ENCODE results near the gene NRCAM.

- TF ChIP-seq POLR2A (IDR thresholded peaks at IDR 0.05; ENCODE audit: low read length) (no peak), GATA1 (IDR thresholded peaks at IDR 0.05; ENCODE audit: low read depth, low read length) (no peak)
Measured at GRCh38 chr7:108415821-108416536, 40.3 kb downstream of the NRCAM start.
